ENCODE results near the gene TTPAL. TPM values are rescaled to one million over a fixed set of nuclear protein-coding genes. Genes with fewer than 3 reads are reported as not detected.

The TTPAL gene
- polyA plus RNA-seq, 1 of the 3 experiments (the other 2 are of a cell fraction), result 5.7 TPM

GRCh38 chr20:44489931-44490330 lies 14.3 kb downstream of the TTPAL start:
- Histone ChIP-seq H3K9me2 (no peaks in the 10 kb centered on the region), H3K9ac (no peak overlapping the region), H3K4me2 (no peak overlapping the region), H2AFZ (ENCODE audit: low read depth) (no peak overlapping the region), H4K20me1 (ENCODE audit: insufficient read depth) (no peaks in the 10 kb centered on the region), H3K79me2 (ENCODE audit: insufficient read depth) (0 out of 2 replicates have a peak, but pooled peaks cover 7% of the 10 kb centered on the region), H3K9me3 (no peaks in the 10 kb centered on the region), H3K4me1 (ENCODE audit: control insufficient read depth in 1 of 2, insufficient read depth in 2 of 2, low read depth in 1 of 2, low read length in 1 of 2) (peaks cover 0 to 18% of the 10 kb centered on the region in 2 experiments; a peak in 2 of 4 replicates), H3K27ac (ENCODE audit: low read depth in 2 of 2, low read length in 1 of 2) (peak overlapping the region in 1 of 2 experiments; percentile 18; a peak in 1 of 4 replicates), H3F3A (replicated peaks; ENCODE audit: insufficient read depth) (peaks cover 30% of the 10 kb centered on the region), H3K36me3 (replicated peaks in 1 of 2; ENCODE audit: control insufficient read depth in 1 of 2, insufficient read depth in 2 of 2, low read length in 1 of 2) (peaks cover 63 to 68% of the 10 kb centered on the region in 2 experiments), H3K27me3 (ENCODE audit: insufficient read depth) (no peaks in the 10 kb centered on the region), H3K4me3 (ENCODE audit: low read depth in 2 of 2, low read length in 1 of 2) (no peak overlapping the region)
- POLR2A ChIA-PET, result no interaction called here
- no peak for TF ChIP-seq MEF2A (IDR thresholded peaks at IDR 0.05; ENCODE audit: borderline replicate concordance, low read depth)
- no peak for TF ChIP-seq TEAD4 (IDR thresholded peaks at IDR 0.05; ENCODE audit: borderline replicate concordance, insufficient read depth)
- no peak for TF ChIP-seq CTCF (IDR thresholded peaks at IDR 0.05)
- no peak for TF ChIP-seq USF2 (IDR thresholded peaks at IDR 0.05; ENCODE audit: borderline replicate concordance, low read depth, low read length)
- TF ChIP-seq YY1 (IDR thresholded peaks at IDR 0.05; ENCODE audit: low read depth), result no peak
- TF ChIP-seq SMC3 (IDR thresholded peaks at IDR 0.05; ENCODE audit: low read depth, low read length), result no peak
- no peak for TF ChIP-seq JUND (IDR thresholded peaks at IDR 0.05)
- TF ChIP-seq GATA2 (CRISPR knock-in tag; IDR thresholded peaks at IDR 0.05), result no peak
- TF ChIP-seq ZBTB33 (IDR thresholded peaks at IDR 0.05; ENCODE audit: borderline replicate concordance, low read depth), result no peak
- no peak for TF ChIP-seq NRF1 (IDR thresholded peaks at IDR 0.05; ENCODE audit: low read depth, low read length)
- no peak for TF ChIP-seq EZH2phosphoT487 (IDR thresholded peaks at IDR 0.05; ENCODE audit: borderline replicate concordance, low read depth)
- TF ChIP-seq RFX5 (IDR thresholded peaks at IDR 0.05; ENCODE audit: low read length), result no peak
- TF ChIP-seq EP300 (IDR thresholded peaks at IDR 0.05; ENCODE audit: borderline replicate concordance in 1 of 2, low read depth in 1 of 2, low read length in 1 of 2), result no peak
- TF ChIP-seq RCOR1 (IDR thresholded peaks at IDR 0.05; ENCODE audit: low read length), result no peak
- no peak for TF ChIP-seq FOXJ3 (CRISPR knock-in tag; IDR thresholded peaks at IDR 0.05)
- no peak for TF ChIP-seq RAD21 (IDR thresholded peaks at IDR 0.05; ENCODE audit: low read length)
- no peak for TF ChIP-seq GABPA (IDR thresholded peaks at IDR 0.05; ENCODE audit: low read depth)
- no peak for TF ChIP-seq USF1 (IDR thresholded peaks at IDR 0.05; ENCODE audit: borderline replicate concordance, low read depth)
- TF ChIP-seq RXRA (IDR thresholded peaks at IDR 0.05; ENCODE audit: borderline replicate concordance, low read depth), result no peak
- DNase-seq, result no peak
- CTCF ChIA-PET, result interaction anchor here (0.9 kb wide), 1 partner anchor 30 kb away, joined by 3 read pairs; no protein-coding TSS in a partner anchor
- WGBS (ENCODE audit: low lambda C conversion rate), result 72% methylated on average over 3 of the region's 3 CpGs
